Measurements from ENCODE around the gene B4GALNT3. TPM values are rescaled to one million over a fixed set of nuclear protein-coding genes. Genes with fewer than 3 reads are reported as not detected.

B4GALNT3 gene
- total RNA-seq, 4 donors from 2014 or later: 9.1 to 30.3 (median 12.5) TPM

GRCh38 chr12:570921-571794 is 111.4 kb downstream of the B4GALNT3 start:
- peaks cover 2 to 38% (median 8%) of the 10 kb centered on the region in 4 donors for H3K4me1 ChIP-seq
- no peaks in the 10 kb centered on the region for H3K36me3 ChIP-seq
- peak in 2 of 3 donors; percentile 84 to 86 for DNase-seq
- peak overlapping the region; percentile 67 to 91 (median 84) for H3K27ac ChIP-seq
- H3K9me3 ChIP-seq: no peaks in the 10 kb centered on the region
- H3K4me3 ChIP-seq: peak overlapping the region; percentile 47 to 71 (median 57)
- TF ChIP-seq CTCF (IDR thresholded peaks at IDR 0.05): no peak
- TF ChIP-seq POLR2A (IDR thresholded peaks at IDR 0.05): no peak
- H3K27me3 ChIP-seq: no peaks in the 10 kb centered on the region

GRCh38 chr12:571795-572531 is 112.2 kb downstream of the B4GALNT3 start:
- Histone ChIP-seq H3K9me3 (no peaks in the 10 kb centered on the region), H3K4me3 (no peak overlapping the region), H3K27ac (peak overlapping the region; percentile 67 to 91 (median 84)), H3K27me3 (no peaks in the 10 kb centered on the region), H3K4me1 (peaks cover 2 to 43% (median 8%) of the 10 kb centered on the region in 4 donors), H3K36me3 (no peaks in the 10 kb centered on the region)
- TF ChIP-seq CTCF (IDR thresholded peaks at IDR 0.05) (no peak), POLR2A (IDR thresholded peaks at IDR 0.05) (no peak)
- DNase-seq: peak in 2 of 3 donors; percentile 45 to 48

- H3K36me3 ChIP-seq: no peaks in the 10 kb centered on the region
- no peaks in the 10 kb centered on the region for H3K27me3 ChIP-seq
- TF ChIP-seq CTCF (IDR thresholded peaks at IDR 0.05): no peak
- TF ChIP-seq POLR2A (IDR thresholded peaks at IDR 0.05): no peak
- H3K4me1 ChIP-seq: peaks cover 2 to 43% (median 8%) of the 10 kb centered on the region in 4 donors
- DNase-seq: no peak
- H3K9me3 ChIP-seq: no peaks in the 10 kb centered on the region
- H3K4me3 ChIP-seq: no peak overlapping the region
- peak overlapping the region in 1 of 4 donors; percentile 17 for H3K27ac ChIP-seq
Observed at GRCh38 chr12:572532-572899, 112.8 kb downstream of the B4GALNT3 start.

GRCh38 chr12:573232-573631 is 113.5 kb downstream of the B4GALNT3 start:
- no peak for DNase-seq
- Histone ChIP-seq H3K27me3 (no peaks in the 10 kb centered on the region), H3K36me3 (no peaks in the 10 kb centered on the region), H3K27ac (no peak overlapping the region), H3K4me1 (peaks cover 2 to 42% (median 8%) of the 10 kb centered on the region in 4 donors), H3K9me3 (no peaks in the 10 kb centered on the region), H3K4me3 (no peak overlapping the region)
- TF ChIP-seq POLR2A (IDR thresholded peaks at IDR 0.05) (no peak), CTCF (IDR thresholded peaks at IDR 0.05) (no peak)

- no peaks in the 10 kb centered on the region for H3K9me3 ChIP-seq
- peaks cover 0 to 29% (median 5%) of the 10 kb centered on the region in 4 donors for H3K4me1 ChIP-seq
- no peaks in the 10 kb centered on the region for H3K36me3 ChIP-seq
- no peak overlapping the region for H3K4me3 ChIP-seq
- peak in 1 of 3 donors; percentile 6 for DNase-seq
- H3K27me3 ChIP-seq: no peaks in the 10 kb centered on the region
- H3K27ac ChIP-seq: peak overlapping the region in 1 of 4 donors; percentile 33
- TF ChIP-seq CTCF (IDR thresholded peaks at IDR 0.05): no peak
- no peak for TF ChIP-seq POLR2A (IDR thresholded peaks at IDR 0.05)
Observed at GRCh38 chr12:574475-575128, 114.9 kb downstream of the B4GALNT3 start.
